AG09309 (cell line): ENCODE measurements around the gene NPHS1.
"Not testable (repeated sequence)": the region's sequence is repeated elsewhere in the genome, so short reads cannot be mapped to it uniquely, and the experiment has no call there.

Experiments
- DNase-seq: peaks from one replicate; pipeline ENCODE4 v3.0.0-alpha.2; 2010; ENCODE audit warnings: low read depth
- H3K4me3 ChIP-seq: 2 replicates; pipeline ENCODE4 v1.5.1; 2011; ENCODE audit warnings: mild to moderate bottlenecking, low read depth, low read length, moderate library complexity; ENCODE audit not compliant: control insufficient read depth
- TF ChIP-seq, protein P1 (sequence below): IDR thresholded peaks from 2 replicates; pipeline ENCODE4 v1.5.1; 2011; ENCODE audit warnings: mild to moderate bottlenecking, low read depth, low read length, inconsistent platforms; ENCODE audit not compliant: insufficient read depth, control insufficient read depth; ENCODE audit errors: missing control alignments

Gene NPHS1

DNA sequence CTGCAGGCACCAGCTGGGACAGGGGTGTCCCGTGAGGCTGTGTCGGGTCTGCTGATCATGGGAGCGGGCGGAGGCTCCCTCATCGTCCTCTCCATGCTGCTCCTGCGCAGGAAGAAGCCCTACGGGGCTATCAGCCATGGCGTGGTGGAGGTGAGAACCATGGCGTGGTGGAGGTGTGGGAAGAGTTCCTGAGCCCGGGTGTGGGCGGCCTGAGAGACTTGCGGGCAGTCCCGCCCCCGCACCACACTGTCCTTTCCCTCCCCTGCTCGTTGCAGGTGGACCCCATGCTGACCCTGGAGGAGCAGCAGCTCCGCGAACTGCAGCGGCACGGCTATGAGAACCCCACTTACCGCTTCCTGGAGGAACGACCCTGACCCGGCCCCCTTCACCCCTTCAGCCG is 26.8 kb upstream of the NPHS1 start:
- DNase-seq, result no peak
- H3K4me3 ChIP-seq, result no peak overlapping the region
- TF ChIP-seq, protein P1, sequence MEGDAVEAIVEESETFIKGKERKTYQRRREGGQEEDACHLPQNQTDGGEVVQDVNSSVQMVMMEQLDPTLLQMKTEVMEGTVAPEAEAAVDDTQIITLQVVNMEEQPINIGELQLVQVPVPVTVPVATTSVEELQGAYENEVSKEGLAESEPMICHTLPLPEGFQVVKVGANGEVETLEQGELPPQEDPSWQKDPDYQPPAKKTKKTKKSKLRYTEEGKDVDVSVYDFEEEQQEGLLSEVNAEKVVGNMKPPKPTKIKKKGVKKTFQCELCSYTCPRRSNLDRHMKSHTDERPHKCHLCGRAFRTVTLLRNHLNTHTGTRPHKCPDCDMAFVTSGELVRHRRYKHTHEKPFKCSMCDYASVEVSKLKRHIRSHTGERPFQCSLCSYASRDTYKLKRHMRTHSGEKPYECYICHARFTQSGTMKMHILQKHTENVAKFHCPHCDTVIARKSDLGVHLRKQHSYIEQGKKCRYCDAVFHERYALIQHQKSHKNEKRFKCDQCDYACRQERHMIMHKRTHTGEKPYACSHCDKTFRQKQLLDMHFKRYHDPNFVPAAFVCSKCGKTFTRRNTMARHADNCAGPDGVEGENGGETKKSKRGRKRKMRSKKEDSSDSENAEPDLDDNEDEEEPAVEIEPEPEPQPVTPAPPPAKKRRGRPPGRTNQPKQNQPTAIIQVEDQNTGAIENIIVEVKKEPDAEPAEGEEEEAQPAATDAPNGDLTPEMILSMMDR, result no peak

DNA sequence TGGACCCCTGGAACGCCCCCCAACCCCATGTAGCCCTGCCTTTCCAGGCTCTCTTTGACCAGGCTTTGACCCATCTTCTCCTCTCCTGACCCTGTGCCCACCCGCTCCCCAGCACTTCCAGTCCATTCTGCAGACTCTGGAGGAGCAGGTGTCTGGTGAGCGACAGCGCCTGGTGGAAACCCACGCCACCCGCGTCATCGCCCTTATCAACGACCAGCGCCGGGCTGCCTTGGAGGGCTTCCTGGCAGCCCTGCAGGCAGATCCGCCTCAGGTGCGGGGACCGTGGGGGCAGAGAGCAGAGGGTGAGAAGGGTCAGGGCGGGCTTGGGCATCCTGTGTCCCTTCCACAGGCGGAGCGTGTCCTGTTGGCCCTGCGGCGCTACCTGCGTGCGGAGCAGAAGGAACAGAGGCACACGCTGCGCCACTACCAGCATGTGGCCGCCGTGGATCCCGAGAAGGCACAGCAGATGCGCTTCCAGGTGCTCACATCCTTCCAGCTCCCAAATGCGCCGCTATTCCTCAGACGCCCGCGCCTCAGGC is 22.2 kb upstream of the NPHS1 start:
- no peak for DNase-seq

DNA sequence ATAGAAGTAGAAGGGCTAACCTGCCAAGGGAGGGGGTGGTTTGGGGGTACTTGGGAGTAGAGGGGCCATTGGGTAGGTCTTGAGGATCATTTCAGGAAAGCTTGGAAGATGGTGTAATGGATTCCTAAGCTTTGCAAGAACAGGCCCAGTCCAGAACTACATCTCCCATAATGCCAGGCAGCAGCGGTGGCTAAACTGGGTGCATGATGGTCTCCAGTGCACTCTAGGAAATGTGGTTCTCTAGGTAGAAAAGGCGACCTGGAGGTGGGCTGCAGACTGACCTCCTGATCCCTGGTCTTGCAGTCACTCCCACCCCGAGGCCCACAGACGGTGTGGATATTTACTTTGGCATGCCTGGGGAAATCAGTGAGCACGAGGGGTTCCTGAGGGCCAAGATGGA is 19.9 kb upstream of the NPHS1 start:
- TF ChIP-seq, protein P1, result no peak
- no peak for DNase-seq
- H3K4me3 ChIP-seq, result no peak overlapping the region

More for the DNA sequence above, 22.2 kb upstream of the NPHS1 start:
- TF ChIP-seq, protein P1, result no peak
- no peak overlapping the region for H3K4me3 ChIP-seq

DNA sequence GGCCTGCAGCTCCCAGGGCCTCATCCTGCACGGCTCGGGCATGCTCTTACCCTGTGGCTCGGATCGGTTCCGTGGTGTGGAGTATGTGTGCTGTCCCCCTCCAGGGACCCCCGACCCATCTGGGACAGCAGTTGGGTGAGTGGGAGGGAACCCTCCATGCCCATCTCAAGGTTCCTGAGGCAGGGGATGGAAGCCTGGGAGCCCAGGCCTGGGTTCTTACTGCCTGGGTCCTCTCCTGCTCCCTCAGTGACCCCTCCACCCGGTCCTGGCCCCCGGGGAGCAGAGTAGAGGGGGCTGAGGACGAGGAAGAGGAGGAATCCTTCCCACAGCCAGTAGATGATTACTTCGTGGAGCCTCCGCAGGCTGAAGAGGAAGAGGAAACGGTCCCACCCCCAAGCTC is 19.3 kb upstream of the NPHS1 start:
- TF ChIP-seq, protein P1, result no peak
- DNase-seq, result no peak
- H3K4me3 ChIP-seq, result no peak overlapping the region

DNA sequence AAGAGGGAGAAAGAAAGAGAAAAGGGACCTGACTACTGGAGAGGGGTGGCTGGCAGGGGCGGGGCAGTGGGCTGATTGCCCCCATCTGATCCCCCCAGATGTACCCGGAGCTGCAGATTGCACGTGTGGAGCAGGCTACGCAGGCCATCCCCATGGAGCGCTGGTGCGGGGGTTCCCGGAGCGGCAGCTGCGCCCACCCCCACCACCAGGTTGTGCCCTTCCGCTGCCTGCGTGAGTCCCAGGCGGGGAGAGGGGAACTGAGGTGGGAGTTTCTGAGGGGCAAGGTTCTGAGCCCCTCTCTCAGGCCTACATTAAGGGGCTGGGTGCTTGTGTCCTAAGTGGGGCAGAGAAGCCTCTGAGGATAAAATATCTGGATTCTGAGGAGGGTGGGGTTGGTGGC is 18.5 kb upstream of the NPHS1 start:
- no peak overlapping the region for H3K4me3 ChIP-seq
- TF ChIP-seq, protein P1, result no peak

DNA sequence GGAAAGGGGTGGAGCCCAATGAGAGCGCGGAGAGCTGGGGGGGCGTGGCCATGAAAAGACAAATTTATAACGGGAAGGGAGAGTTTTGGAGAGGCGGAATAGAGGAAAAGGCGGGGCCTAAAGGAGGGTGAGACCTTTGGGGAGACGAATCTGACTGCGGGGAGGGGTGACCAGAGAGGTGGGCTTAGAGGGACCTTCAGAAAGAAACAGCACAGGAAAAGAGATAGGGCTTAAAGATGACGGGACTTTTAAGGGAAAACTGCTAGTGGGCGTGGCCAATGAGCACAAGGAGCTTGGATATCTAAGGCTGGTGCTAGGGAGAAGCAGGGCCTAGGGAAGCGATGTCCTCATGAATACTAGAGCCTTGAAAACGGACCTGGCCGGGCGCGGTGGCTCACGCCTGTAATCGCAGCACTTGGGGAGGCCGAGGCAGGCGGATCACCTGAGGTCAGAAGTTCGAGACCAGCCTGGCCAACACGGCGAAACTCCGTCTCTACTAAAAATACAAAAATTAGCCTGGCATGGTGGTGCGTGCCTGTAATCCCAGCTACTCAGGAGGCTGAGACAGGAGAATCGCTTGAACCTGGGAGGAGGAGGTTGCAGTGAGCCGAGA is 17.9 kb upstream of the NPHS1 start:
- not testable (repeated sequence) for DNase-seq, H3K4me3 ChIP-seq

More for the DNA sequence above, 18.5 kb upstream of the NPHS1 start:
- DNase-seq, result no peak

DNA sequence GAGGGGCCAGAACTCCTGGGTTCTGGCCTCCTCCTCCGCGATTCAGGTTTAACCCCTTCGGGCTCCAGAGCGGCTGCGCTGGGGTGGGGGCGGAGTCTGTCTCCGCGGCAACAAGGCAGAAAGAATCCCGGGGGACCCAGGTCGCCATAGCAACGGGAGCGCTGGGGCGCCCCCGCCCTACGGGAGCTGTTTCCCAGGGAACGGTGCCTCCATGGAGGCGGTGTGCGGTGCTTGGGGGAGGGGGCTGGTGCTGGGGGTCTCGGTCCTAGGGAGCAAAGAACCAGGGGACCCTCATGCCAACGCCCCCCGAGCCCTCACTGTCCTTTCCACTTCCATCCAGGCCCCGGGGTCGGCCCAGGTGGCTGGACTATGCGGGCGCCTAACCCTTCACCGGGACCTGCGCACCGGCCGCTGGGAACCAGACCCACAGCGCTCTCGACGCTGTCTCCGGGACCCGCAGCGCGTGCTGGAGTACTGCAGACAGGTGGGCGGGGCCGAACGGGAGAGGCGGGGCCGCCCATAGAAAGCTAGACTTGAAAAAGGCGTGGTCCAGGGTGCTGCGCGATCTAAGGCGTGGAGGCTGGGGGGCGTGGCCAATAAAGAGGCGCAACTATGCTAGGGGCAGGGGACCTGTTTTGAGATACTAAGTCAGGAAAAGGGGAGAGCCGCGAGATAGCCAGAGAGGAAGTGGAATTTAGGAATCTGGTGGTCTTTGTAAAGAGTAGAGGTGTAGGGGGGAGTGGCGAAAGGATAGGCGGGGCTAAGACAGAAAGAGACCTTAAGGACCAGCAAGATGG is 17.2 kb upstream of the NPHS1 start:
- H3K4me3 ChIP-seq, result no peak overlapping the region; the same call in none of the 2 replicates
- TF ChIP-seq, protein P1, result no peak
- DNase-seq, result no peak
